Spleen (tissue), 11 donors: Measurements from ENCODE around the gene ORMDL3. TPM values are rescaled to one million over a fixed set of nuclear protein-coding genes. Genes with fewer than 3 reads are reported as not detected.
A peak's percentile ranks its signal among the peaks of the same experiment; 100 is the strongest.

Experiments used
- DNase-seq: peaks from one replicate; pipeline ENCODE4 v3.0.0-alpha.2; 2020
- H3K27ac ChIP-seq, 8 donors: fragments of 200-600 bp; sonication (generic) in 7 of 8; 1 replicate in 4 of 8; 2 replicates in 4 of 8; pipeline versions ENCODE4 v1.5.0 to v1.8.0; 2016 to 2021; ENCODE audit warnings: inconsistent platforms in 4 of 8, mild to moderate bottlenecking in 4 of 8, moderate library complexity in 1 of 8
- H3K27me3 ChIP-seq, 7 donors: fragments of 200-600 bp; sonication (generic) in 6 of 7; replicated peaks in 1 of 7; 1 replicate in 4 of 7; 2 replicates in 3 of 7; pipeline versions ENCODE4 v1.5.0 to v1.8.0; 2016 to 2021; ENCODE audit warnings: inconsistent platforms in 3 of 7, mild to moderate bottlenecking in 1 of 7
- H3K36me3 ChIP-seq, 6 donors: fragments of 200-600 bp; sonication (generic) in 5 of 6; 1 replicate in 4 of 6; 2 replicates in 2 of 6; pipeline versions ENCODE4 v1.5.0 to v1.8.0; 2016 to 2021; ENCODE audit warnings: inconsistent platforms in 2 of 6
- H3K4me1 ChIP-seq, 6 donors: fragments of 200-600 bp; sonication (generic) in 5 of 6; 1 replicate in 3 of 6; 2 replicates in 3 of 6; pipeline versions ENCODE4 v1.5.0 to v1.8.0; 2016 to 2021; ENCODE audit warnings: inconsistent platforms in 3 of 6
- H3K4me3 ChIP-seq, 8 donors: fragments of 200-600 bp; sonication (generic) in 7 of 8; 1 replicate in 4 of 8; 2 replicates in 4 of 8; pipeline versions ENCODE4 v1.5.0 to v1.8.0; 2016 to 2021; ENCODE audit warnings: inconsistent platforms in 4 of 8, mild to moderate bottlenecking in 4 of 8, moderate library complexity in 2 of 8
- H3K9me3 ChIP-seq, 8 donors: fragments of 200-600 bp; sonication (generic) in 7 of 8; 1 replicate in 4 of 8; 2 replicates in 4 of 8; pipeline versions ENCODE4 v1.5.0 to v1.8.0; 2016 to 2021; ENCODE audit warnings: inconsistent platforms in 4 of 8
- CTCF ChIP-seq, 11 experiments: fragments of 200-600 bp in 7 of 11; fragments of 450-650 bp in 4 of 11; sonication (generic) in 4 of 11; IDR thresholded peaks in 8 of 11; conservative IDR thresholded peaks in 3 of 11; 1 replicate in 7 of 11; 2 replicates in 4 of 11; pipeline versions ENCODE4 v1.4.0 to v1.8.0; 2016 to 2021; ENCODE audit warnings: antibody characterized with exemption in 11 of 11, inconsistent platforms in 4 of 11, mild to moderate bottlenecking in 1 of 11
- POLR2A ChIP-seq, 3 donors: fragments of 450-650 bp; IDR thresholded peaks; one replicate each; pipeline ENCODE4 v1.5.1; 2017; ENCODE audit warnings: antibody characterized with exemption in 3 of 3, mild to moderate bottlenecking in 1 of 3
- POLR2AphosphoS5 ChIP-seq, 3 donors: sonication (generic); formaldehyde crosslinking; IDR thresholded peaks; one replicate each; pipeline ENCODE4 v1.5.1; 2017; ENCODE audit warnings: antibody characterized with exemption in 3 of 3
- WGBS, 5 donors: extraction: QIAGEN DNeasy Blood & Tissue Kit in 3 of 5; methylation state at CpG; one replicate each; pipeline versions ENCODE4 v1.1.5 to v1.1.7; 2013 to 2018; 5-methylcytosine and 5-hydroxymethylcytosine counted together
- intact Hi-C: fragments of 100-400 bp; cut with DNase I; formaldehyde crosslinking; loops from one replicate; pipeline ENCODE4 v1.15.0; 2023; ENCODE audit warnings: low total_unique reads
- polyA plus RNA-seq, 3 donors: library from polyadenylated mRNA; stranded (reverse); fragments of 200-250 nt; gene quantifications; one replicate each; pipeline ENCODE4 v1.2.1, GENCODE V29; 2013
- total RNA-seq, 7 donors: library from RNA; depleted of rRNA in 3 of 7; stranded (reverse); fragments of >200 nt in 3 of 7; fragmentation: NEBNext Ultra II Directional in 4 of 7; extraction: Animal tissue kit (Norgen Biotek cat#: 25700) in 4 of 7; gene quantifications; one replicate each; pipeline versions ENCODE4 v1.1.0 to v1.2.1, GENCODE V29; 2016 to 2021
- donor health status: healthy with polysubstance abuse.
- donor health status: DM: no; HTN: no; CAD: no; lungs with moderate emphysema.
- donor health status: DM: no; HTN: no; CAD: no.
- donor health status: Bipolar disorder and iron deficiency.
- donor health status: healthy.
- donor health status: DM: no; HTN: no; CAD: no.
- donor health status: DM: yes; HTN: yes; CAD: no.

The ORMDL3 gene
- total and polyA plus RNA-seq, 10 donors = 34.7 to 77.6 (median 51.7) TPM

- no peak for TF ChIP-seq CTCF (IDR thresholded peaks at IDR 0.05 in 8 of 11, conservative IDR thresholded peaks at IDR 0.05 in 3 of 11)
- no peak for TF ChIP-seq POLR2AphosphoS5 (IDR thresholded peaks at IDR 0.05)
- no peak for TF ChIP-seq POLR2A (IDR thresholded peaks at IDR 0.05)
- intact Hi-C loops = no loop called here
- no peaks in the 10 kb centered on the region for H3K9me3 ChIP-seq
- peaks cover 0 to 24% (median 3%) of the 10 kb centered on the region in 6 donors for H3K4me1 ChIP-seq
- peaks cover 0 to 11% (median 0%) of the 10 kb centered on the region in 7 donors for H3K27me3 ChIP-seq
- 89 to 100% (median 94%) methylated on average over 2 of the region's 2 CpGs for WGBS, 5 donors
- H3K36me3 ChIP-seq = no peaks in the 10 kb centered on the region
- no peak overlapping the region for H3K4me3 ChIP-seq
- no peak for DNase-seq
- no peak overlapping the region for H3K27ac ChIP-seq
Observed at GRCh38 chr17:39973496-39973895, 46.1 kb upstream of the ORMDL3 start.

GRCh38 chr17:39972271-39972670 is 44.9 kb upstream of the ORMDL3 start:
- no peak for DNase-seq
- no peaks in the 10 kb centered on the region for H3K9me3 ChIP-seq
- no peak overlapping the region for H3K4me3 ChIP-seq
- intact Hi-C loops = no loop called here
- H3K4me1 ChIP-seq = peaks cover 0 to 31% (median 3%) of the 10 kb centered on the region in 6 donors
- 16 to 32% (median 29%) methylated on average over 3 of the region's 3 CpGs for WGBS, 5 donors
- H3K27ac ChIP-seq = peak overlapping the region in 3 of 8 donors; percentile 12 to 51 (median 27)
- TF ChIP-seq POLR2A (IDR thresholded peaks at IDR 0.05) (no peak), CTCF (IDR thresholded peaks at IDR 0.05 in 8 of 11, conservative IDR thresholded peaks at IDR 0.05 in 3 of 11) (no peak), POLR2AphosphoS5 (IDR thresholded peaks at IDR 0.05) (no peak)
- H3K27me3 ChIP-seq = peaks cover 0 to 11% (median 0%) of the 10 kb centered on the region in 7 donors
- H3K36me3 ChIP-seq = no peaks in the 10 kb centered on the region

GRCh38 chr17:39971076-39971603 is 43.7 kb upstream of the ORMDL3 start:
- Histone ChIP-seq H3K27me3 (peaks cover 0 to 11% (median 0%) of the 10 kb centered on the region in 7 donors), H3K27ac (no peak overlapping the region), H3K36me3 (no peaks in the 10 kb centered on the region), H3K9me3 (no peaks in the 10 kb centered on the region), H3K4me3 (no peak overlapping the region), H3K4me1 (peaks cover 0 to 36% (median 3%) of the 10 kb centered on the region in 6 donors)
- DNase-seq = peak; percentile 1
- TF ChIP-seq POLR2A (IDR thresholded peaks at IDR 0.05) (no peak), POLR2AphosphoS5 (IDR thresholded peaks at IDR 0.05) (no peak), CTCF (IDR thresholded peaks at IDR 0.05 in 8 of 11, conservative IDR thresholded peaks at IDR 0.05 in 3 of 11) (no peak)
- intact Hi-C loops = no loop called here
- WGBS, 5 donors = 79 to 93% (median 90%) methylated on average over 4 of the region's 4 CpGs

GRCh38 chr17:39970157-39970692 is 42.8 kb upstream of the ORMDL3 start:
- intact Hi-C loops = no loop called here
- TF ChIP-seq POLR2AphosphoS5 (IDR thresholded peaks at IDR 0.05) (no peak), CTCF (IDR thresholded peaks at IDR 0.05 in 8 of 11, conservative IDR thresholded peaks at IDR 0.05 in 3 of 11) (no peak), POLR2A (IDR thresholded peaks at IDR 0.05) (no peak)
- Histone ChIP-seq H3K27me3 (peaks cover 0 to 11% (median 0%) of the 10 kb centered on the region in 7 donors), H3K9me3 (no peaks in the 10 kb centered on the region), H3K4me1 (peaks cover 0 to 36% (median 3%) of the 10 kb centered on the region in 6 donors), H3K27ac (no peak overlapping the region), H3K4me3 (no peak overlapping the region), H3K36me3 (no peaks in the 10 kb centered on the region)
- WGBS, 5 donors = 56 to 71% (median 66%) methylated on average over 6 to 7 of the region's 7 CpGs
- peak; percentile 21 for DNase-seq
